Activated T-cell treated with anti-CD3 and anti-CD28 coated beads for 48 hours (primary cell): ENCODE measurements around the gene SSB.
"Not testable (repeated sequence)": the region's sequence is repeated elsewhere in the genome, so short reads cannot be mapped to it uniquely, and the experiment has no call there.

Source experiments
- DNase-seq: peaks from one replicate; pipeline ENCODE4 v3.0.0-alpha.2; 2020; ENCODE audit warnings: low read depth

Gene SSB

GRCh38 chr2:169782513-169782912, 16.2 kb upstream of the SSB start:
- no peak for DNase-seq

GRCh38 chr2:169790581-169790980, 8.1 kb upstream of the SSB start:
- no peak for DNase-seq

GRCh38 chr2:169795181-169795580, 3.5 kb upstream of the SSB start:
- no peak for DNase-seq

GRCh38 chr2:169796441-169796840, 2.2 kb upstream of the SSB start:
- no peak for DNase-seq

- DNase-seq, result no peak
Measured at GRCh38 chr2:169797601-169798000, 1.1 kb upstream of the SSB start.

GRCh38 chr2:169798397-169798717, 314 bp upstream of the SSB start:
- DNase-seq, result no peak

GRCh38 chr2:169803480-169803879, 4.8 kb downstream of the SSB start:
- DNase-seq, result no peak

- DNase-seq, result no peak
Measured at GRCh38 chr2:169806586-169806985, 7.9 kb downstream of the SSB start.

- no peak for DNase-seq
Measured at GRCh38 chr2:169808221-169808620, 9.6 kb downstream of the SSB start.

GRCh38 chr2:169815849-169816248, 17.2 kb downstream of the SSB start:
- DNase-seq, result no peak

- DNase-seq, result not testable (repeated sequence)
Measured at GRCh38 chr2:169816961-169817360, 18.3 kb downstream of the SSB start.

GRCh38 chr2:169817369-169817768, 18.7 kb downstream of the SSB start:
- not testable (repeated sequence) for DNase-seq

GRCh38 chr2:169818241-169818640, 19.6 kb downstream of the SSB start:
- DNase-seq, result no peak

GRCh38 chr2:169819106-169819505, 20.4 kb downstream of the SSB start:
- no peak for DNase-seq

- not testable (repeated sequence) for DNase-seq
Measured at GRCh38 chr2:169820101-169820500, 21.4 kb downstream of the SSB start.

- DNase-seq, result no peak
Measured at GRCh38 chr2:169822036-169822435, 23.4 kb downstream of the SSB start.

- no peak for DNase-seq
Measured at GRCh38 chr2:169822785-169823392, 24.2 kb downstream of the SSB start.

GRCh38 chr2:169823996-169824372, 25.3 kb downstream of the SSB start:
- no peak for DNase-seq

GRCh38 chr2:169824373-169825333, 26.0 kb downstream of the SSB start, which contains the start of gene METTL5:
Gene METTL5, minus strand, starts transcription at chr2:169824905. Its CDS starts 308 bp downstream, at chr2:169824597.
- peak; percentile 85 for DNase-seq

- DNase-seq, result peak; percentile 91
Measured at GRCh38 chr2:169827272-169828140, 28.8 kb downstream of the SSB start, which contains the start of gene UBR3. Gene UBR3, plus strand, starts transcription at chr2:169827454. Its CDS starts 54 bp downstream, at chr2:169827508.

- DNase-seq, result peak; percentile 42
Measured at GRCh38 chr2:169828141-169828811, 29.6 kb downstream of the SSB start.

GRCh38 chr2:169834401-169834800, 35.7 kb downstream of the SSB start:
- DNase-seq, result no peak
